Activated gamma-delta T cell (primary cell): ENCODE results near the gene IKZF1.

Experiments used
- DNase-seq: peaks from one replicate; lab custom pipeline; 2025; lab: John Stamatoyannopoulos, UW

IKZF1 gene

DNA sequence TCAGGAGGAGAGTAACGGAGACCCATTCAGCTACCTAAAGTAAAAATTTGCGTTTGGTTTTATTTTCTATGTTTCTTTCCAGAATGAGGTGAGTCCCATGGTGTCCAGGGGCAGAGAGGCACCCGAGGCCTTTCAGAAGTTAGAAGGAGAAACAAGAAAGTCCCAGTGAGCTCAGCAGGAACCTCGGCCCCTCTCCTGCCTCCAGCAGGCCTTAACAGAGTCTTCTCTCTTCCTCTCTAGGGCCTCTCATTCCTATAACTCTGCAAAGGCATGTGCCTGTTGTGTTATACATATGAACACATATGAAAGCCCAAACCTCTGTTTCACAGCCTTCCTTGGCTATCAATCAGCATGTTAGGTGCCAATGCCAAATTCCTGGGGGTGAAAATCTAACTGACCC, 20.8 kb upstream of the IKZF1 start:
- no peak for DNase-seq

DNA sequence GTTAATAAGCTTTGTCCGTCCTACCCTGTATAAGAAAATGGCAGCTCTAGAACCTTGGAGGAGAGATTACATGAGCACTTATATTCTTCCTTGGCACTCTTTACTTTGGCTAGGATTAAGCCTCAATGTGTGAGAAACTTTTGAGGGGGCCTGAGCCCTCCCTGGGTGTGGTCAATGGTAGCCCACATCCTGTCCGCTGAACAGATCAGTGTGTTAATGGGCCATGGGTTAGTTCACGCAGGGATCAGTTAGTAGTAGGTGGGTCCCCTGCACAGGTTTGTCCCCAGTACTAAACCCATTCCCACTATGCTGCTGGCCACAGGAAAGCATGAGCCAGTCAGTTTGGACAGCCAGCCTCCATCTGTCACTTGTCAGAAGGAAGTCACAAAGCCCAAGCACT, 20.2 kb upstream of the IKZF1 start:
- no peak for DNase-seq

DNA sequence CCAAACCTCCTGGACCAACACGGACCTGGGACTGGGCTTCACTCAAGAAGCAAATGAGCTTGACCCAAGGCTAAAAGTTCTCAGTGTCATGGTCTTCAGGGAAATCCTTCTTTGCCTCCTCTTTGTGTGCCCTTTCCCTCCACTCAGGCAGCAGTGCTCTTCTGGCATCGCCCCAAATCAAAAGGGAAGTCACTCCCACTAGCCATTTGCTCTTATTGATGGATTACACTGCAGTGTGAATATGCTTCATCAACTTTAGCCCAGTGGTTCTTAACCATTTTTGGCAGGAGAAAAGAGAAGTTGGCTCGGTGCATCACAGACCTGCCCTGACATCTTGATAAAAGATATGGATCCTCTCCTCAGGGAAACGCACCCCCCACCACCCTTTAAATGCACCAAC, 19.2 kb upstream of the IKZF1 start:
- DNase-seq, result no peak

DNA sequence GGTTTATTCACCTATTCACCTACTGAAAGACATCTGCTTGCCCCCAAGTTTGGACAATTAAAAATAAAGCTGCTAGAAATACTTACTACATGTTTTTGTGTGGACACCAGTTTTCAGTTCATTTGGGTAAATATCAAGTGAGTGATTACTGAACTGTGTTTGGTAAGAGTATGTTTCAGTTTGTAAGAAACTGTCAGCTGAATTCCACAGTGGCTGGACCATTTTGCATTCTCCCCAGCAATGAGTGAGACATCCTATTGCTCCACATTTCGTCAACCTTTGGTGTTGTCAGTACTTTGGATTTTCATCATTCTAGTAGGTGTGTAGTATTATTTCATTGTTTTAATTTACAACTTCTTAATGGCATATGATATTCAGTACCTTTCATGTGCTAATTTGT, 17.4 kb upstream of the IKZF1 start:
- no peak for DNase-seq

DNA sequence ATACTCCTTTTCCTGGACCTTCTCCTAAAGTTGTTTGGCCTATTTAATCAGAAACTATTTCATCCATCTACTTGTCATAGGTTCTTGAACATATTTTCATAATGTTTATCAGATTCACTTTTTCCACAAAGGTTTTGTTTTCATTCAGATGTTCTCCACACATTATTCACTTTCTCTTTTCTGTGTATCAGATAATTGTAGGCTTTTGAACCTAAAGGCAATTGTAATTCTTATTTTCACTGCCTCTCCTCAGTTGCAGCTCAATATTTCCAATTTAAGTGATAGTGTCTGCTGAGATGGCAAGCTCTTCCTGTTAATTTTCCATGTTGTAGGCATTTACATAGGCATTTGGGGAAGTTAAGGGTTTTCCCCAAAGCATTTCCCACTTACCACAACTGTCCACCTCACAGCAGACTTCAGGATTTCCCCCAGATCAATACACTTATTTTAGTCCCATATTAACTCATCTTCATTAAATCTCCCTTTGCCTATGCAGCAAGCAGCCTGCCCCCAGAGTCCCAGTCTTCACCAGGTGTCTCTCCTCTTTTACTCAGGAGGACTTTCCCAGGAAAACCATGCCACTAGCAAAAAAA, 12.3 kb upstream of the IKZF1 start:
- DNase-seq, result no peak

DNA sequence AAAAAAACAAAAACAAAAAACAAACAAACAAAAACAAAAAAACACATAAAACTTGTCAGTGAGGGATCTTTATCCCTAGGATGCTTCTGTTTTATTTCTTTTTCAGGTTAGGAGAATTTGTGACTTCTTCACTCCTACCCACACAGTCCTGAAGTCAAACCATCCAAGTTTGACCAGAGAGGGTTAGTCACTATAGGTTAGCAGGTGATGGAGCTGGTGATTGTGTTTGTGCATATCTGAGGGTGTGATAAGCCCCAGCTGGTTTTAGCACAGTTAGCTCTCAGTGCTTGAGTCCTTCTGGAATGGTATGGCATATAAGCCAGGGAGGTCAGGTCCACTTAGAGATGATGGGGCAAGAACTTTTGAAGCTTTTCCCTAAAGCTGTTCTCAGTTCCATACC, 11.8 kb upstream of the IKZF1 start:
- no peak for DNase-seq

DNA sequence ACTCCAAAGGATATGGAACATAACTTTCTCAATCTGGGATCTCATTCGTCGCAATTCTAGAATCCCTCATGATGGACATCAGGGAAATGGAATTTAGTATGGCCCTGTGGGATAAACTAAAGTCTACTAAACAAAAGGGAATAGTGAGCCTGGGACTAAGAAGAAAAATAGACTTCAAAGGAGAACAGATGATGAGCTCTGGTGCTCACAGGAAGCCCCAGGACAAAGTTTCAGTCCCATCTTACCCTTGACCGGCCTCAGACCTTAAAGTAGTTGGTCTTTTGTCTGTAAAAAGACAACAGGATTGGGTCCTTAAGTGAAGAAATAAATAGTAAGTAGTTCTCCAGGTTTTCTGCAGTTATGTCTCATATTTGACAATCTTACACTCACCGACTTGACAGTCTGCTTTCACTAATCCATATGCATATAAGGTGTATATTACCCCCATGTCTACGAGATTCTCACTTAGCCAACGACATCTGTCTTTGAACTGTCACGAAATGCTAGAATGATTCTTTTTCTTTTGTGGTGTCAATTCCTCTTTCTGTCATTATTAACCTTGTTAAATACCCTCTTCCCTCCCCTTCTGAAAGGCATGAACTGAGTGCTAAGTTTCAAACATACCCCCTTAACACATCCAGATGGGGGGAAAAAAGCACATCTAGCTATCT, 10.9 kb upstream of the IKZF1 start:
- DNase-seq, result no peak

DNA sequence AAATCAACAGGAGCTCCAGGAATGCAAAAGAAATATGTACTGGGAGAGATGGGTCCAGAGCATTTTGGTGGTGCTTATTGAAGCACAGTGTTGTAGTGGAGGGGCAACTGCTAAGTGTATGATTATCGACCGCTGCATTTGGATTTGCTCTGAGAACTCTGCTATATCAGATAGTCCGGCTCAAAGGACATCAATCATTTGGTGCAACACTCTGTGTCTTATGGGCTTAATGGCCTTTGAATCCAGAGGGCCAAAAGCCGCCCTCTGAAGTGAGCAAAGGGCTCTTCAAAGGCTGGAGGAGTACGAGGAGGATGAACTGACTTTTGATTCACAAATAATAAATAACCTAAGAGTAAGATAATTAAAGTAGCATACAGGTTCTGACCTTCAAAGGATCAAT, 9.4 kb upstream of the IKZF1 start:
- DNase-seq, result no peak

DNA sequence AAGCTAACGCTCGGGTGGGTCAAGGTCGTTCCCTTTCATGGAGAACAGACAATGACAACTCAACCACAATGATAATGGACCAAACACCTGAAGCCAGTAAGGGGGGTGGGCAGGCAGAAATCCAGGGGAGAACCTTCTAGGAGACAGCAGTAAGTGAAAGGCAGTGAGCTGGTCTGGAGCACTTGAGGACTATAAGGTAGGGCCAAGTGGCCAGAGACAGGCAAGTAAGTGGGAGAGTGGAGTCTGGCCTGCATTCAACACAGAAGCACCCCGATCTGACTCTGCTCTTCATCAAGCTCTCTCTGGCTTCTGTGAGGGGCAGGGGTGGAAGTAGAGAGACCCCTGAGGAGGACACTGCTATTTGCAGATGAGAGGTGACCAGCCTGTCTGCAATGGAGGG, 7.7 kb upstream of the IKZF1 start:
- DNase-seq, result no peak

DNA sequence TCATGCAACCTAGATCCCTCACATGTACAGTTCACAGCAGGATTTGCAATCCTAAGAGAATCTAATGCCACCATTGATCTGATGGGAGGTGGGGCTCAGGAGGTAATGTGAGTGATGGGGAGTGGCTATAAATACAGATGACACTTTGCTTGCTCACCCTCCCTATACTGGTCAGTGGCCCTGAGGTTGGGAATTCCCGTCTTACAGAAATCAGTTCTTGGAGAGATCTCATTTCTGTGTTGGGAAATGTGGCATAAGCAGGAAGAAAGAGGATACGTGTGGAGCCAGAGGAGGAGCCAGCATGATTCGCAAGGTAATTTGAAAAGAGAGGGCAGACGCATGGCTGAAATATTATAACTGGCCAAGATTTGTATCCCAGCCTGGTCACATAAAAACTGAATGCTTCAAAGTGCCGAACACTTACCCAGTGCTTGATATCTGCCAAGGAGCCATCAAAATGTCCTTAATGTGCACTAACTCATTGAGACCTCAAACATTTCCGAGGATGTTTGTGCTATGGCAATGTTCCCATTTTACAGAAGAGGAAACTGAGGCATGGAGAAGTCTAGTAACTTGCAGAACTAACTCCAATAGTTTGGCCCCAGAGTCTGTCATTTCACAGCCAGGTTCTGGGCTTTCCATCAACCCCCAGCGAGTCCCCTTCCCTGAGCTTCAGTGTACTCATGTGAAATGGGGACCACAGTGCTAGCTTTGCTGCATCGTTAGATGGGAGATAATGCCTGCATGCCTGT, 5.5 kb upstream of the IKZF1 start:
- DNase-seq, result no peak

DNA sequence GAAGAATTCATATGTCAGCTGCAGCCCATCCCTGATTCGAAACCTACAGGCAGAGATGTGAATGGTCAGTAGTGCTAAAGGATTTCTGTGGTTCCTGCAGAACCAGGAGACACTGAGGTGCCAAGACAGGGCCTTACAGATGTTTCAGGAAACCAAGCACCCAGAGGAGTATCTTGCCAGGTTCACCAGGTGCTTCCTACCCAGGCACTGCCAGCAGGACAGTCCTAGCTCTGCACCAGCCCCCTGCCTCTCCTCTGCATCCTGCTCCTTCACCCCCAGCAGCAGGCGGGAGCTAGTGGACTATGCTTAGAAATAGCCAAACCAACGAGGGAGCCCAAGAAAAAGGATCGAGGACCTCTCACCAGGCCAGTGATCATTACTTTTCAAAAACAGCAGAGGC, 4.2 kb upstream of the IKZF1 start:
- no peak for DNase-seq

DNA sequence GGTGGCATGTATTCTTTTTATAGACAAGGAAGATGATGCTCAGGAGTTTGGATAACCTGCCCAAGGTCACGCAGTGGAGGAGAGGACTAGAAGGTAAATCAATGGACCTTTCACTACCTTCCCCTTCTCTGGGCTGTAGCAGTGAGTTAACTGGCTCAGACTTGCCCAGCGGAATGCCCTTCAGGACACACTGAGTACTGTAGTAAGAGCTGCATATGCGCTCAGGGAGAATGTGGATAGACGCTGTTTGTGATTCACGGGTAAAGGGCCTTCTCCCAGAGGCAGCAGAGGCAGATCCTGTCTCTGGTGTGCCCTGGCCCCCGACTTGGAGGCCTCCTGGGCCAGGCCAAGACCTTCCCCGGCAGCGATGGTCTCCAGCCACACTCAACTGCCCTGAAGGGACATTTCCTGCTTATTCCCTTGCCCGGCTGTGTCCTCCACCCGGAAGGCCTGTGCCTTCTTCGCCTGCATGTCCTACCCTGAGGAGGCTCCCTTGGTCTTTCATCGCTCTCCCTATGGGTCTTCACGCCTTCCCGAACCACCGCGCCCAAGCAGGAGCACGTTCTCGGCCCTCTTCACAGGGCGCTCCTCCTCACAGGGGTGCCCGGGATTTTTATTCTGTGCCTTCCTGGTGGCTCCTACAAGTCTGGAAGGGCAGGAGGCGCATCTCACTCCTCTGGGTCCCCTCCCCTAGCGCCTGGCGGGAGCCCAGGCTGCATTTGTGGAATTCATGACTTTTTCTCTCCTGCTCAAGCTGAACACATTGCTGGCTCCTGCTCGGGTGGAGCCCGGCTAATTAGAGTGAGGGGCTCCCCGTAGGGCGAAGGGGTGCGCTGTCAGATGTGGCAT, 1.8 kb upstream of the IKZF1 start:
- DNase-seq, result no peak

DNA sequence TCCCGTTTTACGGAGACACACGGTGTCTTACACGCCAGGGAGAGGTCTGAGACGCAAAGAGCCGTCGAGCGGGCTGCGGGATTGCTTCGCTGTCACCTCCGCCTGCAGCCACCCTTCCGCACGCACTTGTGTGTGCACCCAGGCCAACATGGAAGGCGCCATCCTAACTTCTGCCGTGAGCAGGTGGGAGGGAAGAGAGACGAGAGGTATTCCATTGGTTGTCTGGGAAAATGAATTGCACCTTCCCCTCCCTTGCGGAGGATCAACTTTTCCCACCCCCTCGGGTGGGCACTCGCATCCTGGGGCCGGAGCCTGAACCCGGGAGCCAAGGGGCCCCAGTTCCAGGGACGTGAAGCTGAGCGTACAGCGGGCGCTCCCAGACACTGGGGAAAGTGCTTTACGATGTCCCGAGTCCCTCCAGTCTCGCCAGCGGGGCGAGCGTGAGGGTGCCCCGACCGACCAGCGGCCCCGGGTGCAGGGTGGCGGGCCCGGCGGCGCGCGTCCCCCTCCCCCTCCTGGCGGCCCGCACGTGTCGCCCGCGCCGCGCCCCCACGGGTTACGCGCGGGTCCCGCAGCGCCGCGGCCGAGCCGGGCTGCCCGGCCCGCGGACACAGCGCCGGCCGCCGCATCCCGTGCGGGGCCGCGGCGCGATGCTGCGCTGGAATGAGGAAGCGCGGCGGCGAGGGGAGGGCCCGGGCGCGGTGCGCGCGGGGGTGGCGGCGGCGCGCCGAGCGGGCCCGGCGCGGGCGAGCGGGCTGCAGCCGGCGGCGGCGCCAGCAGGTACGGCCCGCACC, 984 bp upstream of the IKZF1 start:
- DNase-seq, result peak; percentile 27

DNA sequence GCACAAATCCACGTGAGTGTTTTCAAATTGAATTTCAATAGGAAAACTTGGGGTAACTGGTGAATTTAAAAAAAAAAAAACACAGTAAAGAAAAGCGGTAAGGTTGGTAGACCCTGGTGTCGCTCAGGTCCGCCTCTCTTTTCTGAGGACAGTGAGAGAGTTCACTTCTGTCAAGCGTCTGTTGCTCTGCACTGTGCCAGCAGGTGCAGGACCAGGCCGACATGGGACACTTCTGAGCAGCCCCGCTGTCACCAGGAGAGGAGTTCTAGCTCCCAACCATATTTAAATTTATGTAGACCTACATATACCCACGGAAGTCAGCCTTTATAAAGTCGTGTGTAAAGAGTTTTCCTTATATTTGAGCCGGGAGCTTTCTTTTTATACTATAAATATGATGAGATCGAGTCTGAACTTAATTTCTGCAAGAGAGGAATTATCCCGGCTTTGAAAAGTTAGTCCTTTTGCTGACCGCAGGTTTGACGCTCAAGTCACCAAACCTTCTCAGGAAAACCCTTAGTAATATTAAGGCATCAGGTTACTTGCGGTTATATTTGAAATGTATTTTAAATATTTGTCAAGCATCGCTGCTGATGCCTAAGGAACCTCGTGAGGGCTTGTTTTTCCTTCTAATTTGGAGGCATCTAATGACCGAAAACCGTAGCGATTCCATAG, 531 bp downstream of the IKZF1 start:
- DNase-seq, result no peak

DNA sequence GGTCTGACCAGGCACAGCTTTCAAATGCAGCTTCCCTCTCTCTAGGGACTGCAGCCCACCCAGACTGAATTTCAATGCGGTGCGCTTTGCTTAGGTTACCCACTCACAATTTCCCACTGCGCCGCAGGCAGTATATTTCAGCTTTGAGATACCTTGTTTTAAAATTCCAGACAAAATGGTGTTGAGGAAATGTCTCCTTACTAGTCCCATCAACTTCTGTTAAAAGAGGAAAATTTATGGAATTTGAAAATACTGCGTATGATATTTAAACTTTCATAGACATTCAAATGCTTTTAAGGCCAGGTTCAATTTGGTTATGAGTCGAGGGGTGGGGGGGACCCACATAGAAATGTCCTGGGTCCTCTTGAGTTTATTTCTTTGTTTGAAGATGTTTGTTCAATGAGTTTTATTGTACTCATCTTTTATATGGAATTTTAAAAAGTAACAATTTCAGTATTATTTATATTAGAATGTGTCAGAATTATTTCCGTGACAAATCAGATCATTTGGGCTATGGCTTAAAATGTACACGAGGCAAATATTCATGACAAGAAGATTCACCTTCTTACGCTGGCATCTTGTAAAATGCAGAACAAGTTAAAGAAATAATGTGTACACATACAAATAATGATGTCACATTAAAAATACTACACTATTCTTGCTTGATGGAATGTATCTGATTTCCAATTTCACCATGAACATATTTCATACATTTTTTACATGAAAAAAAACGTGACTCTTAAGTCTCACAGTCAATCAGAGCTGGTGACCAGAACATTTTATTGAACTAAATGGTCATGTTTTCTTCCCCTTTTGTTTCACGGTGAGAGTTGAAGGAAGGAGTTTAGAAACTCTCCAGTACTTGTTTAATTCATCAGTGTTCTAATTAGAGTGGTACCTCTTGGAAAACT, 1.3 kb downstream of the IKZF1 start:
- no peak for DNase-seq

DNA sequence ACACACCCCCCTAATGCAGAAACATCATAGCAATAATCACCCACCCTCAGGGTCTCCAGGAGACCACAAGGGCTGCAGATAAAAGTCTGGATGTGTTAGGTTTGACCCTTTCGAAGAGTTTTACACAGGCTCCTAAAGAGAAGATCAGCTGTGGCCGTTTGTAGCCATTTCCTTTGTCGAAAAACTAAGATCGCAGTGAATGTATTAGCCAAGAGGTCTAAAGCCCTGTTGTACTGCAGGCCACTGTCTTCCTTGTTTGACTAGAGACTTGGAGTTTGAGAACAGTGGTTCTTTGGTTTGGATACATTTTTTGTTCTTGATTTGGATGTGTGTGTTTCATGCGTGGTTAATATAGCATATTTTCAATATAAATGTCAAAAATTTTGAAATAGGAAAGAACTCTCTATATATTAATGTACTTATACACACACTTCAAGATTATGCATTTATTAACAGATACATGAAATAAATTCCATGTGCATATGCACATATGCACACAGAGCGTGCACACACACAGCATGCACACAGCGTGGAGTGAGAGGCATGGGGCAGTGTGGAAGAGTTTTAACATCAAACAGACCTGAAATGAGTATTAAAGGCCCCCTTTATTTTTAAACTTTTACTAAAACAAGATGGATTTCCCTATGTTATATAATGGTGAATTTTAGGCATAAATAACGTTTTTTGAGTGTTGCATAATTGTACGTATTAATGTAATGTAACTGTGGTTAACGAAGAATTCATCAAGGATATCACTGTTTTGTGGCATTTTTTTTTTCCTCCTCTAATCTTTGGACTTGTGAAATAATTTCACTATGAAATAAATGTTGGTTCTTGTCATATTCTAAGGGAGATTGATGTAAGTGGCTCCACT, 2.2 kb downstream of the IKZF1 start:
- DNase-seq, result no peak

DNA sequence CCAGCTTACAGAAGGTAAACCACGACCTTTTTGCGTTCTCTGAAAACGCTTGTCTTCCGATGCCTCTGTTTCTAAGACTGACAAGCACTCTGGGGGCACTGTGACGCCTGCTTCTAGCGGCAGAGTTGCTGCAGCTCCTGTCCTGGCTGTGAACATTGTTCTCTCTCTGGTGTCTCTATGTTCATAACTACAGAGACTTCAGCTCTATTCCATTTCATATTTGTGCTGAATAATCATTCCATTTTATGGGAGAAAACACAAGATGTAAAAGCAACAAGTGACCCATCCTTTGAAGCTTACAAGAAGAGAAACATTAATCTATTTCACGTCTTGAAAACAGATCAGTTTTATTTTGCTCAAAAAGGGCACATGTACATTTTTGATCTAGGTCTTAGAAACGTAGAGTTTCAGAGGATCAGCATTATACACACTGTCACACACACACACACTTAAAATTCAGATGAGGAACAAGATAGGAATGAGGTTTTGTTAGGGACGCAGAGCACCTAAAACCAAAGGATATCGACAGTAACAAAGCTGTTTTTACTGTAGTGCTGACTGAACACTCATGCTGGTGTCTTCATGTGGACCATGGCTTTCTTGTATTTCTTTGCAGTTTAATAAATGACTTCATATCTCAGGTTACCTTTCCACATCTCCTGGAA, 3.0 kb downstream of the IKZF1 start:
- DNase-seq, result no peak

DNA sequence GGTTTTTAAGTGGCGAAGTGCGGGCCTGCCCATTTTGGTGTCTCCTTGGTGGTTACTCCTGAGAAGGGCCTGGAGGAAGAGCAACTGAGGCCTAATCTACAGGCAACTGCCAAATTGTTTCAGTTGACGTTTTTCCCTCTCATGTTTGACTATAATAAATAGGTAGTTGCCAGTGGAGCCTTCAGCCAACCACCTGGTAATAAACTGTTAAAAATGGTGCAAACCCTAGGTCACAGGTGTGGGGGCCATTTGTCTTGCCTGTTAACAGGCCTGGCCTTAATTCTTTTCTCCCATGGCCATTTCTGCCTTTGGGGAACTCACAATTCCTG, 3.7 kb downstream of the IKZF1 start:
- no peak for DNase-seq
